CD4-positive, alpha-beta T cell treated with Interleukin-15 for 4 hours (primary cell): Measurements from ENCODE around the gene CTSF.

Experiments used
- DNase-seq: peaks from one replicate; pipeline ENCODE4 v3.0.0-alpha.2; 2020; ENCODE audit warnings: low spot score

Gene CTSF

DNA sequence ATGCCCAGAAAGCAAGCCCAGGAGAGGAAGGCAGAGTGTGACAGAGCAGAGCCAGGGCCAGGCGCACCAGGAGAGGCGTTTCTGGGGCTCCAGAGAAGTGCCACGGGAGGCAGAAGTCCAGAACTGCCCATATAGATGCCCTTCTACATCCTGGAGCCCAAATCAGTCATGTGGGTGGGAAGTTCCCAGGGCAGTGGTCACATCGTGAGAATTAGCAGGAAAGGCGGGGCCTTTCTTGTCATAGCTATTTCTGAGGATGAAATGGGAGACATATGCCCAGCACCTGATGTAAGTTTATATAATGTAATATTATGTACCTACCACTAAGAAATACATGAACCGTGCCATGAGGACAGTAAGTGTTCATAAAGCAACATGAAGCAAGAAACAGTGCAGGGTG is 35.6 kb downstream of the CTSF start:
- no peak for DNase-seq

DNA sequence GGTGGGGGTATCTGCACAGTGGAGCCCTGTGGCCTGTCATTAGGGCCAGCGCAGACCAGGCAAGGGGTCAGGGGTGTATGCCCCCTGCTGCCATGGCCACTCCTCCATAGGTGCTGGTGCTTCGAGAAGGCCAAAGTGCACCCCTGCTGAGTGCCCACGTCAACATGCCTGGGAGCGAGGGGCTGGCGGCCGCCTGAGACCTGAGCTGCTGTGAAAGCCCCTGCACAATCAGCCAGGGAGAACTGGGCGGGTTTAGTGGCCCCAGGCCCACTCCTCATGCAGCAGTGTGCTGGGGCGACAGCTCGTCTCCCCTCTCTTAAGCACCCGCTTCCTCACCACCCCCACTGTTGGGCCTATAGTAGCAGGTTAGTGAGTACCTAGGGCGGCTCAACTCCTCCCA is 36.6 kb downstream of the CTSF start:
- no peak for DNase-seq

DNA sequence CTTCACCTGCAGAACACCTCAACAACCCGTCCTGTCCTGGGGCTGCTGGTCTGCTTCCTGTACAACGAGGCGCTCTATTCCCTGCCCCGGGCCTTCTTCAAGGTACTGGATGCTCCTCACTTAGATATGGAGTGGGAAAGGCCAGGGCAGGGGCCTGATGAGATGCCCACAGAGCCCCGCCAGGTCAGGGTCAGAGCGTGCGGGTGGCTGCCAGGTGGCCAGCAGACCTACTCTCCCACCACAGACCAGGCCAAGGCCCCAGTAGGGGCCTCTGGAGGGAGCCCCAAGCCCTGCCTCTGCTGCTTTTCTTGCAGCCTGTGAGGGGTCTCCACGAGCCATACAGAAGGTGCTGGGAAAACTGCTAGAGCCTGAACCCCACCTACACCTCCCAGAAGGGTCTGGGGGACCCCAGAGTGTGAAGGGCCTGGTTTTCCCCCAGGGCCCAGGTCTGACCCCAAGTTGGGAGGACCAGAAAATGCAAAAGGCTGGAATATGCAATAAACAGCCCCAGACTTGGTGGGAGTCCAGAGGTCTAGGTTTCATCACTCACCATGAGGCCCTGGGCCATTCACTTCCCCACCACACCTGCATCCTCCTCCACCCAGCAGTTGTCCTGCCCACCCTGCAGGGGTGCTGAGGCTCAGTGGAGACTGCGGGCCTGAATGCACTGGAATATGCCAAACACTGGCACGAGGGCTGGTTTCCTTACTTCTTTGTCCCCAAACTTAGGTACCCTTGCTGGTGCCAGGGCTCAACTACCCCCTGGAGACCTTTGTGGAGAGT is 37.3 kb downstream of the CTSF start:
- no peak for DNase-seq

DNA sequence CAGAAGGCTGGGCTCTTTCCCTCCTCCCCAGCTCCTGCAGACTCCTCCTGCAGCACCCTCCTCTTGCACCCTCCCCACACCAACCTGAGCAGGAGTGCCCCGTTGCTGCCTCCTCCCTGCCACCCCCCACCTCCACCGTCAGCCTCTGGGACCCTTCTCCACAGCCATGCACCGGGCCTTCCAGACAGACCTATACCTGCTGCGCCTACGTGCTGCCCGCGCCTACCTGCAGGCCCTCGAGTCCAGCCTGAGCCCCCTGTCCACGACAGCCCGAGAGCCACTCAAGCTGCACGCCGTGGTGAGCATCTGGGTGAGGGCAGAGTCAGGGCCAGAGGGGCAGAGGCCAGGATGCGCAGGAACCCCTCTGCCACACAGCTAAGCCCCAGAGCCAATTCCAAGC is 38.8 kb downstream of the CTSF start:
- DNase-seq, result no peak

DNA sequence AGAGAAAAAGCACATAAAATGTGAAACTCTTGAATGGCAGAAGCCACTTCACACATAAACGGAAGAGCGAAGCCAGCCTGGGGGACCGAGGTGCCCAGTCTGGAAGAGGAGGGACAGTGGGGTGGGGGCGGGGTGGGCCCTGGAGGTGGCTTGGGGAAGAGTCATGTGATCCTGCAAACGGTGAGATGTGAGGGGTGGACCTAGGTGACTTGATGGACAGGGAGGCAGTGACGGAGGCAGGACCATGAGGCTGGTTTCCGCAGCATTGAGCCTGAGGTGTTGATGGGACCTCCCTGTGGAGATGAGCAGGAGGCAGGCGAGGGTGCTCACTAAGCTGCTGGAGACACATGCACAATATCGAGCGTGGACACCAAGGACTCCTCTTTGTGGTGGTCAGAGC is 39.3 kb downstream of the CTSF start:
- DNase-seq, result no peak

DNA sequence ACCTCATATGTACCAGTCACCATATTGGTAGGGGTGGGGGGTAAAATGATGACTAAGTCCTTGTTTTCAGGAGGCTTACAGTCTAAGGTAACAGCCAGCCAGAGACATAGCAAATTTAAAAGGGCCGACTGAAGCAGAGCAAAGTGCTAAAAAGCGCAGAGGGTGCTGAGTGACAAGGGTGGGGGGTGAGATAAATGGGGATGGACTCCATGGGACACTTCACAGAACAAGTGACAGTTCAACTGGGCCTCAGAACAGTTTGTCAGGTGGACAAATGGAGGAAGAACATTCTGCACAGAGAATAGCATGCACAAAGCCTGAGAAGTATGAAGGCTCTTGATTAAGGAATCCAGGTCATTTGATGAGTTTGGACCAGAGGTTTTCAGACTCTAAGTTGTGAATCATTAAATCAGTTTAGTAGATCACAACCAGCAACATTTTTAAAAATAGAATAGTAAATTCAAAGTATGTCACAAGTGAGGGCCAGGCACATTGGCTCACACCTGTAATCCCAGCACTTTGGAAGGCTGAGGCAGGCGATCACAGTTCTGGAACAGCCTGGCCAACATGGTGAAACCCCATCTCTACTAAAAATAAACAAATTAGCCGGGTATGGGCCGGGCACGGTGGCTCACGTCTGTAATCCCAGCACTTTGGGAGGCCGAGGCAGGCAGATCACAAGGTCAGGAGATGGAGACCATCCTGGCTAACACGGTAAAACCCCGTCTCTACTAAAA is 43.9 kb downstream of the CTSF start:
- DNase-seq, result no peak

DNA sequence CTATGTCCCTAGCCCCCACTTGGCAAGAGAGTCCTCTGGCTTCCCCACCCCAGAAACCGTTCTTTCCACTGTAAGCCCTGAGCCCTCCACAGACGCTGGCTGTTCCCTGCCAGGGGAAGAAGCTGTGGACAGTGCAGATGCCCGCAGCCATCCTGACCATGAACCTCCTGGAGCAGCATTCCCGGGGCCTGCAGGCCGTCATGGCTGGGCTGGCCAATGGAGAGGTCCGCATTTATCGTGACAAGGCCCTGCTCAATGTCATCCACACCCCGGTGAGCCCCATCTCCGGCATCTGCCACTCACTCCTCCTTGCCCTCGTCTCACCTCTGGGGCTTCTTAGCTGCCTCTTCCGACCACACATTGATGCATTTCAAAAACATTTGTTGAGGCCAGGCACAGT is 44.8 kb downstream of the CTSF start:
- DNase-seq, result no peak
